GM23338 (cell line): Measurements from ENCODE around the gene GADD45B. TPM values are rescaled to one million over a fixed set of nuclear protein-coding genes. Genes with fewer than 3 reads are reported as not detected.

Experiments
- ATAC-seq: fragments of 200-7000 bp; cut with Tn5 transposase; 3 replicates; pipeline ENCODE4 v1.9.1; 2020
- DNase-seq: peaks from one replicate; pipeline ENCODE4 v3.0.0-alpha.2; 2015; ENCODE audit warnings: low spot score
- H2AFZ ChIP-seq: fragments of 200-600 bp; sonication (generic); 2 replicates; pipeline ENCODE4 v1.8.0; 2016; ENCODE audit warnings: antibody characterized with exemption, mild to moderate bottlenecking, moderate library complexity
- H3F3A ChIP-seq: fragments of 200-600 bp; sonication (generic); replicated peaks from 2 replicates; pipeline ENCODE4 v1.8.0; 2017; ENCODE audit warnings: antibody characterized with exemption, mixed run types, low read depth
- H3K27ac ChIP-seq: fragments of 200-600 bp; sonication (generic); 2 replicates; pipeline ENCODE4 v1.6.1; 2016; ENCODE audit warnings: low read depth
- H3K27me3 ChIP-seq: fragments of 200-600 bp; sonication (generic); 2 replicates; pipeline ENCODE4 v1.8.0; 2016; ENCODE audit warnings: mild to moderate bottlenecking, mixed run types, moderate library complexity; ENCODE audit not compliant: insufficient read depth
- H3K36me3 ChIP-seq: fragments of 200-600 bp; sonication (generic); 2 replicates; pipeline ENCODE4 v1.8.0; 2016; ENCODE audit warnings: mild to moderate bottlenecking; ENCODE audit not compliant: insufficient read depth
- H3K4me1 ChIP-seq: fragments of 200-600 bp; sonication (generic); 2 replicates; pipeline ENCODE4 v1.8.0; 2016; ENCODE audit warnings: mild to moderate bottlenecking, moderate library complexity; ENCODE audit not compliant: insufficient read depth
- H3K4me2 ChIP-seq: fragments of 200-600 bp; sonication (generic); 2 replicates; pipeline ENCODE4 v1.7.1; 2017; ENCODE audit warnings: mixed run types
- H3K4me3 ChIP-seq: fragments of 200-600 bp; sonication (generic); 2 replicates; pipeline ENCODE4 v1.6.1; 2016; ENCODE audit warnings: mixed run types
- H3K79me2 ChIP-seq: fragments of 200-600 bp; sonication (generic); replicated peaks from 2 replicates; pipeline ENCODE4 v1.8.0; 2017; ENCODE audit warnings: mild to moderate bottlenecking; ENCODE audit not compliant: insufficient read depth
- H3K9me2 ChIP-seq: fragments of 200-600 bp; sonication (generic); 2 replicates; pipeline ENCODE4 v1.8.0; 2017; ENCODE audit not compliant: insufficient read depth
- H4K20me1 ChIP-seq: fragments of 200-600 bp; sonication (generic); replicated peaks from 2 replicates; pipeline ENCODE4 v1.8.0; 2017; ENCODE audit warnings: mild to moderate bottlenecking; ENCODE audit not compliant: insufficient read depth
- H3K27ac Mint-ChIP-seq: 2 replicates; pipeline ENCODE4 v1.8.0; 2020; ENCODE audit warnings: inconsistent platforms, mild to moderate bottlenecking, moderate library complexity, mixed read lengths
- H3K27me3 Mint-ChIP-seq: 3 replicates; pipeline ENCODE4 v1.8.0; 2022; ENCODE audit warnings: low read depth, mild to moderate bottlenecking, moderate library complexity, mixed read lengths, inconsistent platforms; ENCODE audit not compliant: insufficient read depth, poor library complexity
- H3K36me3 Mint-ChIP-seq: 3 replicates; pipeline ENCODE4 v1.8.0; 2021; ENCODE audit warnings: low read depth, mild to moderate bottlenecking, inconsistent platforms, moderate library complexity, mixed read lengths
- H3K4me1 Mint-ChIP-seq: 3 replicates; pipeline ENCODE4 v1.8.0; 2020; ENCODE audit warnings: mild to moderate bottlenecking, inconsistent platforms, mixed read lengths
- H3K4me3 Mint-ChIP-seq: 3 replicates; pipeline ENCODE4 v1.8.0; 2021; ENCODE audit warnings: moderate library complexity, mild to moderate bottlenecking, inconsistent platforms, mixed read lengths
- H3K9me3 Mint-ChIP-seq: 3 replicates; pipeline ENCODE4 v1.8.0; 2020; ENCODE audit warnings: moderate library complexity, mild to moderate bottlenecking, inconsistent platforms, mixed read lengths
- CREB1 ChIP-seq: fragments of 250-450 bp; sonication (Bioruptor Pico); IDR thresholded peaks from 2 replicates; pipeline ENCODE4 v1.5.0; 2020; ENCODE audit warnings: low read depth, mild to moderate bottlenecking, moderate library complexity
- CTCF ChIP-seq, 2 experiments: fragments of 200-600 bp in 1 of 2; sonication (generic) in 1 of 2; conservative IDR thresholded peaks; 2 replicates each; pipeline versions ENCODE4 v1.5.1 to v1.6.1; 2016 to 2017; ENCODE audit warnings: antibody characterized with exemption in 2 of 2, low read depth in 2 of 2, mild to moderate bottlenecking in 2 of 2, moderate library complexity in 1 of 2
- ETS1 ChIP-seq: IDR thresholded peaks from 2 replicates; pipeline ENCODE4 v1.6.1; 2016; ENCODE audit warnings: antibody characterized with exemption
- EZH2 ChIP-seq: fragments of 200-600 bp; sonication (generic); IDR thresholded peaks from one replicate; pipeline ENCODE4 v1.8.0; 2017; ENCODE audit warnings: antibody characterized with exemption, mild to moderate bottlenecking, low read depth; ENCODE audit not compliant: unreplicated experiment
- EZH2phosphoT487 ChIP-seq: fragments of 200-600 bp; sonication (generic); IDR thresholded peaks from one replicate; pipeline ENCODE4 v1.8.1; 2018; ENCODE audit warnings: antibody characterized with exemption; ENCODE audit not compliant: unreplicated experiment
- JUNB ChIP-seq: IDR thresholded peaks from one replicate; pipeline ENCODE4 v1.6.1; 2016; ENCODE audit warnings: antibody characterized with exemption; ENCODE audit not compliant: unreplicated experiment
- NANOG ChIP-seq: IDR thresholded peaks from 2 replicates; pipeline ENCODE4 v1.6.1; 2016; ENCODE audit warnings: antibody characterized with exemption, borderline replicate concordance
- POLR2AphosphoS5 ChIP-seq: IDR thresholded peaks from 2 replicates; pipeline ENCODE4 v1.6.1; 2016; ENCODE audit warnings: antibody characterized with exemption, low read depth
- REST ChIP-seq: IDR thresholded peaks from one replicate; pipeline ENCODE4 v1.6.1; 2018; ENCODE audit warnings: antibody characterized with exemption; ENCODE audit not compliant: unreplicated experiment
- STAT1 ChIP-seq: IDR thresholded peaks from one replicate; pipeline ENCODE4 v1.6.1; 2016; ENCODE audit warnings: antibody characterized with exemption; ENCODE audit not compliant: unreplicated experiment
- ZNF114 ChIP-seq: fragments of 250-450 bp; sonication (Bioruptor Pico); IDR thresholded peaks from 2 replicates; pipeline ENCODE4 v1.5.0; 2020; ENCODE audit warnings: mild to moderate bottlenecking, moderate library complexity
- ZNF331 ChIP-seq: fragments of 250-450 bp; sonication (Bioruptor Pico); IDR thresholded peaks from 2 replicates; pipeline ENCODE4 v1.5.0; 2020; ENCODE audit warnings: low read depth, mild to moderate bottlenecking, moderate library complexity
- ZNF462 ChIP-seq: fragments of 250-450 bp; sonication (Bioruptor Pico); IDR thresholded peaks from 2 replicates; pipeline ENCODE4 v1.5.0; 2020; ENCODE audit warnings: mild to moderate bottlenecking, moderate library complexity
- polyA plus RNA-seq: library from polyadenylated mRNA; unstranded; fragments of >200 nt; fragmentation: Nextera tagmentation; extraction: Ambion mirVana; gene quantifications from 2 replicates; pipeline ENCODE4 v1.2.1, GENCODE V29; 2016
- total RNA-seq: library from RNA; depleted of rRNA; stranded (reverse); fragments of >200 nt; shearing (Covaris generic); gene quantifications from 2 replicates; pipeline ENCODE4 v1.2.3, GENCODE V29; 2014

Gene GADD45B
- total and polyA plus RNA-seq, 2 experiments from 2014 or later: 12.3 to 16.6 TPM

- Histone ChIP-seq H3K4me2 (no peak overlapping the region), H3K4me3 (no peak overlapping the region), H4K20me1 (no peaks in the 10 kb centered on the region), H3K79me2 (no peaks in the 10 kb centered on the region), H3K9me2 (no peaks in the 10 kb centered on the region), H3K4me1 (peaks cover 5% of the 10 kb centered on the region; the same call in 1 of the 2 replicates), H2AFZ (no peak overlapping the region), H3F3A (0 out of 2 replicates have a peak, but pooled peaks cover 2% of the 10 kb centered on the region), H3K36me3 (no peaks in the 10 kb centered on the region), H3K27ac (no peak overlapping the region), H3K27me3 (no peaks in the 10 kb centered on the region)
- no peaks in the 10 kb centered on the region; the same call in 2 of the 3 replicates for H3K9me3 Mint-ChIP-seq
- TF ChIP-seq JUNB (no peak), POLR2AphosphoS5 (no peak), ZNF462 (CRISPR knock-in tag) (no peak), REST (no peak), NANOG (no peak), ETS1 (no peak), ZNF114 (CRISPR knock-in tag) (no peak), CTCF (conservative IDR thresholded peaks at IDR 0.05; ENCODE audit: low read depth in 2 of 2) (no peak), ZNF331 (CRISPR knock-in tag) (no peak), EZH2 (no peak), EZH2phosphoT487 (no peak), STAT1 (no peak), CREB1 (CRISPR knock-in tag) (no peak)
- H3K27me3 Mint-ChIP-seq: peaks cover 8% of the 10 kb centered on the region
- H3K27ac Mint-ChIP-seq: no peak overlapping the region
- H3K36me3 Mint-ChIP-seq: no peaks in the 10 kb centered on the region
- peaks cover 5% of the 10 kb centered on the region for H3K4me1 Mint-ChIP-seq
- ATAC-seq: peak; percentile 9; the same call in 2 of the 3 replicates
- no peak overlapping the region; the same call in 2 of the 3 replicates for H3K4me3 Mint-ChIP-seq
- no peak for DNase-seq
Observed at GRCh38 chr19:2511570-2511969, 35.6 kb downstream of the GADD45B start.
